Measurements from ENCODE around the gene MOB4. TPM values are rescaled to one million over a fixed set of nuclear protein-coding genes. Genes with fewer than 3 reads are reported as not detected.

The MOB4 gene
- total RNA-seq, 1 donor from 2014 or later, result 30.4 TPM

DNA sequence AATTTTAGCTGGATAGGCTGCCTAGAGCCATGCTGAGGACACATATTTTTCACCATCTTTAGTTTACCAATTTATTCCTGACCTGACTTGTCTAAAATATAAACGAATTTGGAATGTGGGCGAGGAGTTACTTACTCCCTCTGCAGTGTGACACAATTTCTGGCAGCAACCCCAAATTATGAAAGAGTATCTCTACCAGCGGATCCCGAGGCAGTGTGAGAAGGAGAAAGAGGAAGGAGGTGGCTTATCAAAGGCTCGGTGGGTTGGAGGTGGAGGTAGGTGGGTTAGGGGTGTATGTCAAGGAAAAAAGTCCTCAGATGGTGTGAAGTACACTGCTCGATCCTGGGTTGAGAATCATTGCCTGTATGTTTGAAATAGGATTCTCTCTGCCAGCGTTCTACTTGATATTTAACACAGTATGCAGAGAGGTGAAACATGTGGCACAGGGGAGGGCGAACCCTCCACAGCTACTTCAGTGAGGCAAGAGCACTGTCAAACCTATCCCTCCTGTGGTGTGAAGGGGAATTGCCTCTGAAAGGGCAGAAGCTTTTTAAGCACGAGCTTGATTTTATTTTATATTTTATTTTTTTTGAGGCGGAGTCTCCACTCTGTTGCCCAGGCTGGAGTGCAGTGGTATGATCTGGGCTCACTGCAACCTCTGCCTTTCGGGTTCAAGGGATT lies 83.6 kb downstream of the MOB4 start:
- no peaks in the 10 kb centered on the region for H3K36me3 ChIP-seq (ENCODE audit: insufficient read depth, low read length)
- H2AFZ ChIP-seq (ENCODE audit: low read depth, low read length), result no peak overlapping the region
- DNase-seq (ENCODE audit: low read depth) (no peak), FAIRE-seq (no peak)
- TF ChIP-seq, protein P1, sequence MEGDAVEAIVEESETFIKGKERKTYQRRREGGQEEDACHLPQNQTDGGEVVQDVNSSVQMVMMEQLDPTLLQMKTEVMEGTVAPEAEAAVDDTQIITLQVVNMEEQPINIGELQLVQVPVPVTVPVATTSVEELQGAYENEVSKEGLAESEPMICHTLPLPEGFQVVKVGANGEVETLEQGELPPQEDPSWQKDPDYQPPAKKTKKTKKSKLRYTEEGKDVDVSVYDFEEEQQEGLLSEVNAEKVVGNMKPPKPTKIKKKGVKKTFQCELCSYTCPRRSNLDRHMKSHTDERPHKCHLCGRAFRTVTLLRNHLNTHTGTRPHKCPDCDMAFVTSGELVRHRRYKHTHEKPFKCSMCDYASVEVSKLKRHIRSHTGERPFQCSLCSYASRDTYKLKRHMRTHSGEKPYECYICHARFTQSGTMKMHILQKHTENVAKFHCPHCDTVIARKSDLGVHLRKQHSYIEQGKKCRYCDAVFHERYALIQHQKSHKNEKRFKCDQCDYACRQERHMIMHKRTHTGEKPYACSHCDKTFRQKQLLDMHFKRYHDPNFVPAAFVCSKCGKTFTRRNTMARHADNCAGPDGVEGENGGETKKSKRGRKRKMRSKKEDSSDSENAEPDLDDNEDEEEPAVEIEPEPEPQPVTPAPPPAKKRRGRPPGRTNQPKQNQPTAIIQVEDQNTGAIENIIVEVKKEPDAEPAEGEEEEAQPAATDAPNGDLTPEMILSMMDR (IDR thresholded peaks at IDR 0.05; ENCODE audit: insufficient read depth, low read depth, low read length), result peak; percentile 5
- no peak for TF ChIP-seq EZH2 (IDR thresholded peaks at IDR 0.05; ENCODE audit: insufficient read depth, low read length)
- no peak overlapping the region for H3K27ac Mint-ChIP-seq (ENCODE audit: unreplicated experiment)
- no peaks in the 10 kb centered on the region for H4K20me1 ChIP-seq (ENCODE audit: insufficient read depth, low read length)
- no peaks in the 10 kb centered on the region for H3K9me3 ChIP-seq (ENCODE audit: insufficient read depth, low read depth, low read length)
- peaks cover 10% of the 10 kb centered on the region for H3K36me3 Mint-ChIP-seq (ENCODE audit: low read depth, unreplicated experiment)
- H3K79me2 ChIP-seq (ENCODE audit: insufficient read depth, low read length), result no peaks in the 10 kb centered on the region
- no peaks in the 10 kb centered on the region for H3K4me1 ChIP-seq (ENCODE audit: insufficient read depth, low read length)
- H3K4me3 ChIP-seq (ENCODE audit: insufficient read depth, low read depth, low read length), result no peak overlapping the region
- H3K4me1 Mint-ChIP-seq (ENCODE audit: low read depth, unreplicated experiment), result no peaks in the 10 kb centered on the region
- no peaks in the 10 kb centered on the region for H3K27me3 ChIP-seq (ENCODE audit: insufficient read depth, low read length)
- H3K4me3 Mint-ChIP-seq (ENCODE audit: unreplicated experiment), result no peak overlapping the region
- H3K27me3 Mint-ChIP-seq (ENCODE audit: low read depth, unreplicated experiment), result no peaks in the 10 kb centered on the region
- H3K9ac ChIP-seq (ENCODE audit: low read length), result no peak overlapping the region
- no peak overlapping the region for H3K4me2 ChIP-seq (ENCODE audit: low read length)
- no peak overlapping the region for H3K27ac ChIP-seq (ENCODE audit: low read depth, low read length)
- H3K9me3 Mint-ChIP-seq (ENCODE audit: unreplicated experiment), result peaks cover 3% of the 10 kb centered on the region

DNA sequence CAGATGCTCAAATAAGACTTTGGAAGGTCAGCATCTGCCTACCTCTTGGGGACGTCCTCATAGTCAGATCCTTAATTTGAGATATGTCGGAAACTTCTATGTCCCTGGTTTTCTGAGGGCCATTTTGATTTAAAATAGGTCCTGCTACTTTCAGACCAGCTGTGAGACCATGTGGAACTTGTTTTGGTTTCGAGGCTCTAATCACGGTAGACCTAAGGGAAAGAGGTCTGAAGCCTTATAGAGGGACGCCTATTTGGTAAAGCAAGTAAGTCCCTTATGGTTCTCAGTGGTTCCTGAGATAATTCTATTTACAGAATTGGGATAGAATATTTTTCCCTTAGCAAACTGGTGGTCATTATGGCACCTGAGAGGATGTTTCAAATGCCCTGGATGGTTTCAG lies 84.4 kb downstream of the MOB4 start:
- Histone ChIP-seq H3K9me3 (ENCODE audit: insufficient read depth, low read depth, low read length) (no peaks in the 10 kb centered on the region), H3K4me2 (ENCODE audit: low read length) (no peak overlapping the region), H3K4me1 (ENCODE audit: insufficient read depth, low read length) (no peaks in the 10 kb centered on the region), H3K4me3 (ENCODE audit: insufficient read depth, low read depth, low read length) (no peak overlapping the region), H3K36me3 (ENCODE audit: insufficient read depth, low read length) (no peaks in the 10 kb centered on the region), H3K27me3 (ENCODE audit: insufficient read depth, low read length) (no peaks in the 10 kb centered on the region), H3K79me2 (ENCODE audit: insufficient read depth, low read length) (no peaks in the 10 kb centered on the region), H3K27ac (ENCODE audit: low read depth, low read length) (no peak overlapping the region), H2AFZ (ENCODE audit: low read depth, low read length) (no peak overlapping the region), H4K20me1 (ENCODE audit: insufficient read depth, low read length) (no peaks in the 10 kb centered on the region), H3K9ac (ENCODE audit: low read length) (no peak overlapping the region)
- H3K27me3 Mint-ChIP-seq (ENCODE audit: low read depth, unreplicated experiment), result no peaks in the 10 kb centered on the region
- FAIRE-seq (no peak), DNase-seq (ENCODE audit: low read depth) (no peak)
- no peaks in the 10 kb centered on the region for H3K4me1 Mint-ChIP-seq (ENCODE audit: low read depth, unreplicated experiment)
- peaks cover 3% of the 10 kb centered on the region for H3K9me3 Mint-ChIP-seq (ENCODE audit: unreplicated experiment)
- no peak overlapping the region for H3K4me3 Mint-ChIP-seq (ENCODE audit: unreplicated experiment)
- no peak for TF ChIP-seq EZH2 (IDR thresholded peaks at IDR 0.05; ENCODE audit: insufficient read depth, low read length)
- TF ChIP-seq, protein P1 (IDR thresholded peaks at IDR 0.05; ENCODE audit: insufficient read depth, low read depth, low read length), result no peak
- no peak overlapping the region for H3K27ac Mint-ChIP-seq (ENCODE audit: unreplicated experiment)
- H3K36me3 Mint-ChIP-seq (ENCODE audit: low read depth, unreplicated experiment), result peaks cover 10% of the 10 kb centered on the region

DNA sequence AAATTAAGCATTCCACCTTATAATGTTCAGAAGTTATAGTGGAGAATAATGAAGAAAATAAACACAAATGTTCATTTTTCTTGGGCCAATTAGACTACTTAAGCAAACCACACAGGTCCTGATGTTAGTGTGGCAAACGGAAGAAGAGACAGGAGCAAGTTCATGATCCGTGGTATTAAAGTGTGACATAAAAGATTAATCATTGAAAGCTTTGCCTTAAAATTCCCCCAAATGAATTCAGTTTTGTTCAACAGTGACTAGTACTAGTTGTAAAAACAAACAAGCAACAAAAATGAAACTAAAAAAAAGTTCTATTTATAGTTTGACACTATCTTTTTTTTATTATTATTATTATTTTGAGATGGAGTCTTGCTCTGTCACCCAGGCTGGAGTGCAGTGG lies 85.9 kb downstream of the MOB4 start:
- H2AFZ ChIP-seq (ENCODE audit: low read depth, low read length), result no peak overlapping the region
- H3K4me1 Mint-ChIP-seq (ENCODE audit: low read depth, unreplicated experiment), result no peaks in the 10 kb centered on the region
- TF ChIP-seq EZH2 (IDR thresholded peaks at IDR 0.05; ENCODE audit: insufficient read depth, low read length), result no peak
- TF ChIP-seq, protein P1 (IDR thresholded peaks at IDR 0.05; ENCODE audit: insufficient read depth, low read depth, low read length), result no peak
- H3K27me3 Mint-ChIP-seq (ENCODE audit: low read depth, unreplicated experiment), result no peaks in the 10 kb centered on the region
- H3K27ac Mint-ChIP-seq (ENCODE audit: unreplicated experiment), result no peak overlapping the region
- H3K36me3 ChIP-seq (ENCODE audit: insufficient read depth, low read length), result no peaks in the 10 kb centered on the region
- H3K4me1 ChIP-seq (ENCODE audit: insufficient read depth, low read length), result no peaks in the 10 kb centered on the region
- no peak overlapping the region for H3K4me3 ChIP-seq (ENCODE audit: insufficient read depth, low read depth, low read length)
- no peaks in the 10 kb centered on the region for H4K20me1 ChIP-seq (ENCODE audit: insufficient read depth, low read length)
- no peaks in the 10 kb centered on the region for H3K79me2 ChIP-seq (ENCODE audit: insufficient read depth, low read length)
- FAIRE-seq, result no peak
- H3K9me3 ChIP-seq (ENCODE audit: insufficient read depth, low read depth, low read length), result no peaks in the 10 kb centered on the region
- H3K27me3 ChIP-seq (ENCODE audit: insufficient read depth, low read length), result no peaks in the 10 kb centered on the region
- H3K4me2 ChIP-seq (ENCODE audit: low read length), result no peak overlapping the region
- no peak overlapping the region for H3K27ac ChIP-seq (ENCODE audit: low read depth, low read length)
- H3K36me3 Mint-ChIP-seq (ENCODE audit: low read depth, unreplicated experiment), result peaks cover 10% of the 10 kb centered on the region
- peaks cover 3% of the 10 kb centered on the region for H3K9me3 Mint-ChIP-seq (ENCODE audit: unreplicated experiment)
- DNase-seq (ENCODE audit: low read depth), result no peak
- H3K4me3 Mint-ChIP-seq (ENCODE audit: unreplicated experiment), result no peak overlapping the region
- H3K9ac ChIP-seq (ENCODE audit: low read length), result no peak overlapping the region
